ENCODE data around the gene SH3GLB2.
"Not testable (repeated sequence)": the region's sequence is repeated elsewhere in the genome, so short reads cannot be mapped to it uniquely, and the experiment has no call there.

SH3GLB2 gene

GRCh38 chr9:129053020-129053419 lies 24.9 kb upstream of the SH3GLB2 start:
- no peak for DNase-seq (ENCODE audit: low read depth)

DNA sequence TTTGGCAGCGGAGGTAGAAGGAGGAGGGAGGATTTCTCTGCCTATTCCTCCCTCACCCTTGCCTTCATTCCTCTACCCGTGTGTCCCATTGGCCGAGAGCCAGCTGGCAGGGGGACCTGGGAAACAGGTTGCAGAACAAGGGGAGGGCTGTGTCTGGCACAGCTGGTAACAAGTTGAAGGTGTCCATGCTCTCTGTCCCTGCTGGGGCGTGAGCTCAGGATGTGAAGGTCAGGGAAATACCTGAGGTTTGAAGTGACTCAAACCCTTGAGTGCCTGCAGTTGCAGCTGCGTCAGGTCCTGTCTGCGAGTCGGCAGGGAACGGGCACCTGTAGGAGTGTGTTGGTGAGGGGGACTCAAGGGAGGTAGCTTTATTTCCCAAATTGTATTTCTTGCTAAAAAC lies 24.5 kb upstream of the SH3GLB2 start:
- DNase-seq (ENCODE audit: low read depth): no peak

GRCh38 chr9:129042016-129042415 lies 13.9 kb upstream of the SH3GLB2 start:
- DNase-seq (ENCODE audit: low read depth): no peak

DNA sequence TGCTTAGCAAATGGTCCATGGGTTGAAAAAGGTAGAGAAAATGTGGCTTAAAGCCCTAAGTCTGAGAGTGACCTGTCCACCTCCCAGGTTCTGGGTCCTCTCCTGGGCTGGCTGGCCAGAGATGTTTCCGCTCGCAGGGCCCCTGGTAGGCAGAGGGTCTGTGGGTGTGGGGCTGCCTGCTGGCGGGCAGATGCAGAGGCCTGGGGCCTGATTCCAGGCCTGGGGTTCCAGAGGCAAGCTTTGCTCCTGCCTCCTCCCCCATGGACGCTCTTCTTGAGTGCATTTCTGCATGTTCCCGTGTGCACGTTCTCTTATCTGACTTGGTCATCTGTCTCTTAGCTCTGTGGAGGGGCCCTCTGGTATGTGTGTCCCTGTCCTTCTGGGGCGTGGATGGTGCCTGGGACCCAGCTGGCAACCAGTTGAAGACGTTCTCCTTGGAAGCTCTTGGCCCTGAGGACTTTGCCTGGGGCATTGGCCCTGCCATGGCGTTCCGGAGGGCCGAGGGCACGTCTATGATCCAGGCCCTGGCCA lies 12.0 kb upstream of the SH3GLB2 start:
- DNase-seq (ENCODE audit: low read depth): no peak

- no peak for DNase-seq (ENCODE audit: low read depth)
Observed at GRCh38 chr9:129038109-129038852, 10.2 kb upstream of the SH3GLB2 start.

DNA sequence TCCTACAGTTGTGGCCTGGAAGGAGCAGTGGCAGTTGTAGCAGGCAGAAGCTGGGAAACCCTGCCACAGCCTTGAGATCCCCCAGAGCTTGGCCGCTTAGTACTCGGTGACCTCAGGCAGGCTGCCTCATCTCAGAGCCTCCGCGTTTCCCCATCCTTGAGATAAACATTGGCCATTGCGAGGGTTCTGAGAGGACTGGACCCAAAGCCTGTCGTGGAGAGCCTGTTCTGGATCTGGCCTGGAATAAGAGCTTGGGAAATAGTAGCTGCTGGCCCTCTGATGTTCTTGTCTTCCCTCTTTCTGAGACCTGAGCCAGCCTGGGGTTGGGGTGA lies 9.6 kb upstream of the SH3GLB2 start:
- DNase-seq (ENCODE audit: low read depth): no peak

DNA sequence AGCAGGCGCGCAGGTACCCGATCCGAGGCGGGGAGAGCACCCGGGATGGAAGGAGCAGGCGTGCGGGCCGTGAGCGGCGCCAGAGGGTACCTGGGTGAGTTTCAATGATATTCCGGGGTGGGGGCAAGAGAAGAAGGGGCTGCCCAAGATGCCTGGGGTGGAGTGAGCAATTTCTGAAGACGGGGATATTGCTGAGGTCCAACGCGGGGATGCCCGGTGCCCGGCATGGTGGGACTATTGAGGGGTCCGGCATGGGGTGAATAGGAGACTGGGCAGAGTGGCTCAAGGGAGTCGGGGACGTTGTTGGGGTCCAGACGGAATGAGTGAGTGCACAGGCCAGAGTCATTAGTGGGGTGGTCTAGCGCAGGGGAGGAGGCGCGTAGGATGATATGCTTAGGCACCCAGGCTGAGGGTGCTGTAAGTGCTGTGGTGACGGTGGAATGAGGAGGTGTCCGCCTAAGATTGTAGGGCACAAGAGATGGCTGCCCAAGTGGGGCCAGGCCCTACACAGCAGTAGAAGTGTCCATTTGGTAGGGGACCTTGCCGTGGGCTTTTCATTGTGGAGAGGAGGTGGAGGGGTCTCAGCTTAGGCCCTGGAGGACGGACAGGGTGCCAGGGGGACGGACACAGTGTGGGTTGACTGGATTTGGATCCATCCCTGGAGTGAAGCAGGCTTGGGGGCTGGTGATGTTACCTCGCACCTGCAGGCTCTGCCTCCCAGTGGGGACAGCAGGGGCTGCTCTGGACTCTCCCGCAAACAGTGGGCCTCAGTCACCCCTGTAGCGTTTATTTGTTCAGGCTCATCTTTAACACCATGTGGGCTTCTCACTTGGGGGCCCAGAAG lies 9.0 kb upstream of the SH3GLB2 start:
- DNase-seq (ENCODE audit: low read depth): no peak

GRCh38 chr9:129036241-129036922 lies 8.3 kb upstream of the SH3GLB2 start, which contains the start of gene MIGA2:
TSS of gene MIGA2 (plus strand) at chr9:129036626. CDS start at chr9:129040595, 3,969 bp downstream.
- peak; percentile 98 for DNase-seq (ENCODE audit: low read depth)

- DNase-seq (ENCODE audit: low read depth): not testable (repeated sequence)
Observed at GRCh38 chr9:129035838-129036237, 7.7 kb upstream of the SH3GLB2 start.

DNA sequence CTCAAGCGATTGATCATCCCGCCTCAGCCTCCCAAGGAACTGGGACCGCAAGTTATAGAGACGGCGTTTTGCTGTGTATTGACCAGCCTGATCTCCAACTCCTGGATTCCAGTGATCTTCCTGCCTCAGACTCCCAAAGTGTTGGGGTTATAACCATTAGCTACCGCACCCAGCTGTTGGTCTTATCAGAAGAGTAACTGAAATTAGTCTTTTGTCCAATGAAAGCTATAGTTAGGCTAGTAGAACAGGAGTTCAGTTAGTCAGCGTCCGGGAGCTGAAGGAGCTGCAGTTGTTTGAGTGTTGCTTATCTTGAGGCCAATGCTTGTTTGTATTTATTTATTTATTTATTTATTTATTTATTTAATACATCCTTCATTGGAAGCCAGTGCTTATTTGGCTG lies 5.1 kb upstream of the SH3GLB2 start:
- DNase-seq (ENCODE audit: low read depth): no peak

GRCh38 chr9:129032541-129033159 lies 4.5 kb upstream of the SH3GLB2 start:
- no peak for DNase-seq (ENCODE audit: low read depth)

DNA sequence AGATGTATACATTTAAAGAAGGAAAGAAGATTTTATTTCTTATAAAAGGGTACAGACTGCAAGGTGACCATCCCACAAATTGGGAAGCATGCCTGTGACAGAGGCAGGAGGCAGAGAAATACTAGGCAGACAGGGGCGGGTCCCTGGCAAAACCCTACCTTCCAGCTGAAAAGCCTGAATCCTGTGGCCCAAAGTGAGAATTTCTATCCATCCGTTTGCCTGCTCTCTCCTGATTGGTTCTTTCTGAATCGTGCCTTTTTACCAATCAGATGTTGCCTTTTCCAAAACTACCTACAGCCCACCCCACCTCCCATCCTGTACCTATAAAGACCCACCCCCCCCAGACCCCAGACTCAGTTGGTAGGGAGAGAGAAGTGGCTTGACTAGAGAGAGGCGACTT lies 3.4 kb upstream of the SH3GLB2 start:
- no peak for DNase-seq (ENCODE audit: low read depth)

GRCh38 chr9:129030191-129030590 lies 2.1 kb upstream of the SH3GLB2 start:
- DNase-seq (ENCODE audit: low read depth): no peak

- DNase-seq (ENCODE audit: low read depth): no peak
Observed at GRCh38 chr9:129027685-129028191, 393 bp downstream of the SH3GLB2 start.

DNA sequence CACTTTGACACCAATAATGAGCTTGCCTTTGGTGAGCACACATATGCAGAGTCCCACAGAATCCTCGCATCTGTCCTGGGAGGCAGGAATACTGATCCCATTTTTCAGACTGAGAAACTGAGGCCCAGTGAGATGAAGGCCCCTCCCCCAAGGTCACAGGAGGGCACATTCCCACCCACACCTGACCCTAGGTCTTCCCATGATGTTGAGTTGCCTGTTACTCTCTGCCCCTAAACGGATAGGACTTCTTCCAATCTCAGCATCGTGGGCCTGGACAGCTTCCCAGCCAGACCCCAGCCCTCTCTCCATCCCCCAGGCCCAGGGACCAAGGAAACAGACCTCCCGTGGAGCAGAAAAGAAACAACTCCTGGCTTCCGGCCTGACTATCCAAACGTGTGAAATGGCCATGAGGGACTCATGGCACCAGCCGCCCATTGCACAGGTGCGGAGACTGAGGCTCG lies 877 bp downstream of the SH3GLB2 start:
- DNase-seq (ENCODE audit: low read depth): no peak

DNA sequence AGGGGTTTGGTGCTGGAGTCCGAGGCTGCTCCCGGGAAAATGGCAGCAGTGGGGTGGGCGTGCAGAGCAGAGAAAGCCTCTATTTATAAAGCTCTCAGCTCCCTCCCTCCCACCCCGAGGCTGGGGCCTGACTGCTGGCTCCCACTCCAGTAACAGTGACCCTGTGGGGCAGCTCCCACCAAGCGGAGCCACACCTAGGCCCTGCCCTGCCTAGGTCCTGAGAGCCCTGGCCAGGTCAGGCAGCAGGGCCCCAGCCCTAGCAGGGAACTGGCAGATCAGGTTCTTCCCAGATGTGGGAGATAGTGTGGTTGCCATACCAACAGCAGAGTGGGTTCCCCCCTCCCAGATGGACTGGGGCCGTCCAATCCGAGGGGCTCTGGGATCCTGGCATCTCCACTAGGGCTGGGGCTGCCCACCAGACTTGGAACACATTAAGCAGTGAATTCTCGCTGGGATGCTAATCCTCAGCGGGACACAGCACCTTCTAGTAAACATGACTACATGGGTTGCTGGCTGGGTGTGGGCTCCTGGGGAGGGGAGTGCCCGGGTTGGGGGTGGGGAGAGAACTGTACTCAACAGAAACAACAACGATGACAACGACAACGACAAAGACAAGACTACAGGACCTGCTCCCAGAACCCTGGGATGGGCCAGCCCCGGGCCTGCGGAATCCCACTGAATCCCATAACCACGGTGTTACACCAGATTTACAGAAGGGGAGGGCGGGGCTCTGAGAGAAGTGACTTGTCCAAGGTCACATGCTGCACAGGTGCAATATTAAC lies 1.5 kb downstream of the SH3GLB2 start:
- peak; percentile 18 for DNase-seq (ENCODE audit: low read depth)

- DNase-seq (ENCODE audit: low read depth): no peak
Observed at GRCh38 chr9:129023908-129024233, 4.3 kb downstream of the SH3GLB2 start.

DNA sequence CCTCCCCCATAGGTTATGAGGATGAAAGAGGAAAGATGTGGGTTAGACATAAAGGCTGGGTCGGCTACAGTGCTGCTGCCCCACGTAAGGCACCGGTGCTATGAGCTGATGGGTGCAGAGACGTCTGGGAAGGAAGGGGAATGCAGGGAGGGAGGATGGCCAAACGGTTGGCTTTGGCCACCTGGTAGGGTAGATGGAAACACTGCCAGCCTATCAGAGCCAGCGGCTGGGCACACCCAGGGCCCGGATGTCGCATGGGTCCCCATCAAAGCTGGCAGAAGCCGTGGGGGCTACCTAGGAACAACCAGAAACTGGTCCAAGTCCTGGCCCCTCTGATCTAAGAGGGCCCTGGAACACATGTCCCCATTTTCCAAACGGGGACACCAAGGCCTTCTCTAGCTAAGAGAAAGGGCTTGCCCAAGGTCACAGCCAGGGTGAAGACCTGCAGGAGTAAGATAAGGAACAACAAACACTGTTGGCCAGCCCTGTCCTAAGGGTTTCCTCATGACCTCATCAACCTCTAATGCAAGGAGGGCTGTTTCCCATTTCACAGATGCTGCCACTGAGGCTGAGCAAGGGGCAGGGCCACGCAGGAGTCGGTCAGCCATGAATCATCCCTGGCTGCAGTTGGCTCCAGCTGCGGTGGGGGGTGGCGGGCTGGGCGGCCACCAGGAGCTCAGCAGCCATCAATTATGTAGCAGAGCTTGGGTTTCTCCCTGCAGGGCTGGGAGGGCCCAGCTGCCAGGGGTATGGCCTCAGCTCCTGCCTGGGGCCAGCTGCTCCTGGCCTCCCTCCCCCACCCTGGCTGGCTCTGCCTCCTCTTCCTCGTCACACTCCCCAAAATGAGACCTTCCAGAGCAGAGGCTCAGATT lies 4.9 kb downstream of the SH3GLB2 start:
- DNase-seq (ENCODE audit: low read depth): peak; percentile 87

DNA sequence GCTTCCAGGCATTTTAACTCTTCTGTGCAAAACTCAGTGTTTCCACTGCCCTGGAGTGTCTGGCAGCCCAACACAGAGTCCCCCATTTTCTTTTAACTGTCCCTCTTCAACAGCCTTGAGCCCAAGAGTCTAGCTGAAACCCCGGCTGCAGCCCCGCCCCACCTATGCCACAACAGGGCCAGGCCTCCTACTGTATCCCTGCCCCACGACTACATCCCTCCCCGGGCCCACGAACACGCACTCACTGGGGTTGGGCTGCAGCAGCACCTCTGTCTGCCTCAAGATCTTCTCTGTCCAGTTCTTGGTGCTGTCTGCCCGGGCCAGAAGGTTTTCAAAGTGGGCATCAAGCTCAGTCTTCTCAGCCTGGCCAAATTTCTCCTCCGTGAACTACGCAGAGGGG lies 6.1 kb downstream of the SH3GLB2 start:
- DNase-seq (ENCODE audit: low read depth): no peak

DNA sequence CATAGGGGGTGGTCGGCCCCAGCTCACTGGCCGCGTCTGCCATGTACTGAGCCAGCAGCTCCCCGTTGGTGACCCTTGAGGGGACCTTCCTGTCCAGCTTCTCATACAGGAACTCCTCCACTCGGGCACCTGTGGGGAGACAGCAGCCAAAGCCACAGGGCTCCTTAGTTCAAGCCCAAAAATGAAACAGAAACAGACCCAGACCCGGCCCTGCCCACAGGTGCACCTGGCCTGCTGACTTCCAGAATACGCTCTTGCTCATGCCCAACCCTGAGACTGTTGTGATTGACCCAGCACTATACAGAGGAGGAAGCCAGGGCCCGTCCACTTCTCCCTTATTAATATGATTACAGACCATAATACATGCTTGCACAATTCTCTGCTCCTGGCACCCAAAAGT lies 7.0 kb downstream of the SH3GLB2 start:
- no peak for DNase-seq (ENCODE audit: low read depth)

All from fibroblast of the conjunctiva (primary cell).